ENCODE data around the gene SH3RF1. TPM values are rescaled to one million over a fixed set of nuclear protein-coding genes. Genes with fewer than 3 reads are reported as not detected.

Gene SH3RF1
- total and polyA plus RNA-seq, 2 of the 13 experiments (the other 11 are each of a cell fraction or from before 2014, with no cell fraction given), result 3.1 to 3.2 TPM

GRCh38 chr4:169222761-169223160 lies 48.0 kb downstream of the SH3RF1 start (continued):
- TF ChIP-seq DPF2 (CRISPR knock-in tag; IDR thresholded peaks at IDR 0.05; ENCODE audit: borderline replicate concordance, low read depth), result no peak

- ATAC-seq, result no peak
- H2AFZ ChIP-seq (ENCODE audit: low read length), result no peak overlapping the region
- POLR2A ChIA-PET, result no interaction called here
- WGBS (ENCODE audit: low lambda C conversion rate), result 96% methylated on average over 3 of the region's 3 CpGs
- no peak for FAIRE-seq
- peaks cover 32% of the 10 kb centered on the region for H3K4me1 ChIP-seq (ENCODE audit: insufficient read depth, low read length)
- H3K9ac ChIP-seq (ENCODE audit: insufficient read depth, low read depth, low read length), result no peak overlapping the region
- CTCF ChIA-PET (ENCODE audit: low intra/inter-chr PET ratio, low total read pairs), result no interaction called here
- H3K4me3 ChIP-seq (replicated peaks in 1 of 3; ENCODE audit: insufficient read depth in 1 of 3, low read depth in 2 of 3, low read length in 3 of 3), result no peak overlapping the region
- no peaks in the 10 kb centered on the region for H3K36me3 ChIP-seq (replicated peaks in 1 of 2; ENCODE audit: control insufficient read depth in 1 of 2, insufficient read depth in 2 of 2, low read length in 2 of 2)
- no peaks in the 10 kb centered on the region for H4K20me1 ChIP-seq (ENCODE audit: insufficient read depth, low read length)
- H3K9me3 ChIP-seq (ENCODE audit: low read length), result no peaks in the 10 kb centered on the region
- TF ChIP-seq ELK4 (CRISPR knock-in tag; IDR thresholded peaks at IDR 0.05; ENCODE audit: borderline replicate concordance) (no peak), MLLT10 (CRISPR knock-in tag; IDR thresholded peaks at IDR 0.05) (no peak), ETV5 (CRISPR knock-in tag; IDR thresholded peaks at IDR 0.05; ENCODE audit: borderline replicate concordance) (no peak), ARID4A (CRISPR knock-in tag; IDR thresholded peaks at IDR 0.05; ENCODE audit: borderline replicate concordance) (no peak), ZNF749 (CRISPR knock-in tag; IDR thresholded peaks at IDR 0.05; ENCODE audit: borderline replicate concordance) (no peak), FOSL1 (CRISPR knock-in tag; IDR thresholded peaks at IDR 0.05; ENCODE audit: borderline replicate concordance) (no peak), TRIM24 (CRISPR knock-in tag; IDR thresholded peaks at IDR 0.05) (no peak), MYNN (CRISPR knock-in tag; IDR thresholded peaks at IDR 0.05; ENCODE audit: low read depth) (no peak), ZMYM4 (CRISPR knock-in tag; IDR thresholded peaks at IDR 0.05) (no peak)
- no peaks in the 10 kb centered on the region for H3K27me3 ChIP-seq (ENCODE audit: control insufficient read depth in 1 of 2, insufficient read depth in 2 of 2, low read length in 2 of 2)
- in situ Hi-C loops (cut with HindIII; ENCODE audit: extremely low pct_ligation_motif_present, low pct_unique_long_range_greater_than_20kb), result no loop called here
- intact Hi-C loops (cut with micrococcal nuclease; ENCODE audit: unreplicated experiment), result no loop called here
- H3K4me2 ChIP-seq (ENCODE audit: low read depth, low read length), result no peak overlapping the region
- no peak for DNase-seq (ENCODE audit: low spot score)
- H3K27ac ChIP-seq (ENCODE audit: extremely low read length, insufficient read depth, low read length), result no peak overlapping the region
- H3K79me2 ChIP-seq (ENCODE audit: insufficient read depth, low read length), result no peaks in the 10 kb centered on the region
- BruUV-seq (replicated peaks), result no TSS peak
Measured at GRCh38 chr4:169221662-169222061, 49.1 kb downstream of the SH3RF1 start.

Measured in HepG2 (cell line).